MCF 10A (cell line): Measurements from ENCODE around the gene TMEM38A. TPM values are rescaled to one million over a fixed set of nuclear protein-coding genes. Genes with fewer than 3 reads are reported as not detected.

ENCODE experiments used
- BruUV-seq: library from RNA; stranded (reverse); fragments of 400-500 nt; replicated peaks from 2 replicates; lab custom pipeline; 2021; lab: Mats Ljungman, UMichigan
- CTCF ChIA-PET: fragments of 300-600 bp; sonication (Branson Sonifier 250); formaldehyde crosslinking; extraction: SDS; loops from one replicate; lab custom pipeline; 2021; ENCODE audit warnings: antibody characterized with exemption, inconsistent platforms; lab: Yijun Ruan, JAX
- POLR2A ChIA-PET: fragments of 300-600, 350-650 bp; sonication (Branson Sonifier 250); formaldehyde crosslinking; extraction: SDS; loops from one replicate; lab custom pipeline; 2020; ENCODE audit warnings: antibody characterized with exemption, inconsistent platforms; lab: Yijun Ruan, JAX
- DNase-seq: peaks from one replicate; pipeline ENCODE4 v3.0.0-alpha.2; 2018; ENCODE audit not compliant: unreplicated experiment
- H3K27ac Mint-ChIP-seq: one replicate; pipeline ENCODE4 v1.8.0; 2022; ENCODE audit warnings: mild to moderate bottlenecking, low read depth, mixed read lengths; ENCODE audit not compliant: unreplicated experiment
- H3K27me3 Mint-ChIP-seq: one replicate; pipeline ENCODE4 v1.8.0; 2022; ENCODE audit warnings: mixed read lengths; ENCODE audit not compliant: insufficient read depth, unreplicated experiment
- H3K36me3 Mint-ChIP-seq: one replicate; pipeline ENCODE4 v1.8.0; 2022; ENCODE audit warnings: mild to moderate bottlenecking, moderate library complexity, mixed read lengths; ENCODE audit not compliant: insufficient read depth, unreplicated experiment
- H3K4me1 Mint-ChIP-seq: one replicate; pipeline ENCODE4 v1.8.0; 2022; ENCODE audit warnings: mixed read lengths; ENCODE audit not compliant: insufficient read depth, unreplicated experiment
- H3K4me3 Mint-ChIP-seq: one replicate; pipeline ENCODE4 v1.8.0; 2022; ENCODE audit warnings: mild to moderate bottlenecking, moderate library complexity, mixed read lengths; ENCODE audit not compliant: unreplicated experiment
- H3K9me3 Mint-ChIP-seq: one replicate; pipeline ENCODE4 v1.8.0; 2022; ENCODE audit warnings: mixed read lengths; ENCODE audit not compliant: unreplicated experiment
- CTCF ChIP-seq: fragments of 200-600 bp; IDR thresholded peaks from one replicate; pipeline ENCODE4 v1.8.0; 2022; ENCODE audit warnings: antibody characterized with exemption, mild to moderate bottlenecking; ENCODE audit not compliant: unreplicated experiment
- intact Hi-C: fragments of 100-400 bp; cut with micrococcal nuclease; formaldehyde crosslinking; loops from 2 replicates; pipeline ENCODE4 v1.14.1; 2022
- total RNA-seq: library from RNA; stranded (reverse); gene quantifications from 2 replicates; pipeline ENCODE4 v1.2.3, GENCODE V29; 2022

TMEM38A gene
- total RNA-seq, 1 experiment from 2014 or later, result 2.1 TPM

GRCh38 chr19:16736709-16737108 is 75.8 kb downstream of the TMEM38A start:
- ChIA-PET CTCF (interaction anchor here (0.6 to 1.0 kb wide), 4 partner anchors 42 to 531 kb away, joined by 3 read pairs; no protein-coding TSS in a partner anchor), POLR2A (interaction anchor here (0.6 to 1.6 kb wide), 4 partner anchors 28 to 78 kb away, joined by 3 to 4 read pairs (median 3); no protein-coding TSS in a partner anchor)
- Mint-ChIP-seq H3K4me1 (peaks cover 13% of the 10 kb centered on the region), H3K27me3 (no peaks in the 10 kb centered on the region), H3K4me3 (no peak overlapping the region), H3K36me3 (peaks cover 8% of the 10 kb centered on the region), H3K9me3 (peaks cover 6% of the 10 kb centered on the region), H3K27ac (no peak overlapping the region)
- no peak for DNase-seq
- no TSS peak for BruUV-seq
- TF ChIP-seq CTCF, result no peak
- intact Hi-C loops, result no loop called here

DNA sequence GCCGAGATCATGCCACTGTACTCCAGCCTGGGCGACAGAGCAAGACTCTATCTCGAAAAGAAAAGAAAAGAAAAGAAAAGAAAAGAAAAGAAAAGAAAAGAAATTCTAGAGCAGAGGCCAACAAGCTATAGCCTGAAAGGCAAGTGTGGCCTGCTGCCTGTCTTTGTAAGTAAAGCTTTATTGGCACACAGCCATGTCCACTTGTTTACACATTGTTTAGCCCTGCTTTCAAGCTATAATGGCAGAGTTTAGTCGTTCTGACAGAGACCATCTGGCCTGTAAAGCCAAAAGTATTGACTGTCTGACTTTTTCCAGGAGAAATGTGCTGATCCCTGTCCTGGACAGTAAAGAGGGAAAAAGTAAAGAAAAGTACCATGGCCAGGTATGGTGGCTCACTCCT is 77.0 kb downstream of the TMEM38A start:
- Mint-ChIP-seq H3K27ac (peak overlapping the region; percentile 63), H3K27me3 (no peaks in the 10 kb centered on the region), H3K36me3 (peaks cover 8% of the 10 kb centered on the region), H3K9me3 (peaks cover 6% of the 10 kb centered on the region), H3K4me1 (peaks cover 13% of the 10 kb centered on the region), H3K4me3 (no peak overlapping the region)
- POLR2A ChIA-PET, result interaction anchor here (0.6 kb wide), 1 partner anchor 13 kb away, joined by 4 read pairs; no protein-coding TSS in a partner anchor
- CTCF ChIA-PET, result interaction anchor here (1.1 kb wide), 1 partner anchor 34 kb away, joined by 4 read pairs; no protein-coding TSS in a partner anchor
- no peak for TF ChIP-seq CTCF
- intact Hi-C loops, result no loop called here
- no peak for DNase-seq
- no TSS peak for BruUV-seq

DNA sequence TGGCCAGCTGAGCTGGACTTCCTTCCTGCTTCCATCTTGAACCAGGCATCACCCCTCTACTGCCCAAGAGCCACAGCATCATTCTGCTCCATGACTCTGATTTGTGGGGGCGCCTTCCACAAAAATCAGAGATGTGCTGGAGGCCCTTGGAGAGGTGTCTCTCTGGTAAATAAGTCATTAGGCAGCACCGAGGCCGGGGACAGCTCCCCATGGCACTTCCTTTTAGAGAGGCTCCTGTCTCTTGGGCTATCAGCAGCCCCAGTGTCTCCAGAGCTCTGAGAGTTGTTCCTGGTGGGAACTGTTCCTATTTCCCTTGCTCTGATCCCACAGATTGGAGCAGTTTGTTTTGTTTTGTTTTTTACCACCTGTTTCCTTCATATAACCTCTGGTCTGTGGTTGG is 78.6 kb downstream of the TMEM38A start:
- TF ChIP-seq CTCF, result no peak
- Mint-ChIP-seq H3K27ac (no peak overlapping the region), H3K4me1 (peaks cover 6% of the 10 kb centered on the region), H3K9me3 (peaks cover 6% of the 10 kb centered on the region), H3K36me3 (peaks cover 8% of the 10 kb centered on the region), H3K4me3 (no peak overlapping the region), H3K27me3 (no peaks in the 10 kb centered on the region)
- intact Hi-C loops, result no loop called here
- no TSS peak for BruUV-seq
- ChIA-PET CTCF (interaction anchor here (0.7 to 1.1 kb wide), 2 partner anchors 40 to 250 kb away, joined by 3 read pairs; no protein-coding TSS in a partner anchor), POLR2A (no interaction called here)
- DNase-seq, result no peak

Other genes starting within 250 kb of the TMEM38A start
- 33.7 and 38.7 TPM in 2 replicates for gene EPS15L1, start 189.2 kb upstream of the TMEM38A start, total RNA-seq
- not detected in 2 replicates for gene CALR3, start 165.0 kb upstream of the TMEM38A start, total RNA-seq
- gene C19orf44, start 164.7 kb upstream of the TMEM38A start, total RNA-seq, result 9.0 and 9.2 TPM in 2 replicates
- 45.6 and 51.6 TPM in 2 replicates for gene CHERP, start 118.7 kb upstream of the TMEM38A start, total RNA-seq
- 62.2 and 62.6 TPM in 2 replicates for gene SLC35E1, start 88.7 kb upstream of the TMEM38A start, total RNA-seq
- 11.1 and 12.9 TPM in 2 replicates for gene MED26, start 32.9 kb upstream of the TMEM38A start, total RNA-seq
- gene SMIM7, start 995 bp upstream of the TMEM38A start, total RNA-seq, result 69.3 and 81.8 TPM in 2 replicates
- gene NWD1, start 58.7 kb downstream of the TMEM38A start, total RNA-seq, result 0.59 and 0.63 TPM in 2 replicates
- 56.0 and 66.6 TPM in 2 replicates for gene SIN3B, start 168.3 kb downstream of the TMEM38A start, total RNA-seq
- gene F2RL3, start 227.9 kb downstream of the TMEM38A start, total RNA-seq, result not detected in 2 replicates